ENCODE measurements around the gene KLHDC3.
"Not testable (repeated sequence)": the region's sequence is repeated elsewhere in the genome, so short reads cannot be mapped to it uniquely, and the experiment has no call there.

Gene KLHDC3

DNA sequence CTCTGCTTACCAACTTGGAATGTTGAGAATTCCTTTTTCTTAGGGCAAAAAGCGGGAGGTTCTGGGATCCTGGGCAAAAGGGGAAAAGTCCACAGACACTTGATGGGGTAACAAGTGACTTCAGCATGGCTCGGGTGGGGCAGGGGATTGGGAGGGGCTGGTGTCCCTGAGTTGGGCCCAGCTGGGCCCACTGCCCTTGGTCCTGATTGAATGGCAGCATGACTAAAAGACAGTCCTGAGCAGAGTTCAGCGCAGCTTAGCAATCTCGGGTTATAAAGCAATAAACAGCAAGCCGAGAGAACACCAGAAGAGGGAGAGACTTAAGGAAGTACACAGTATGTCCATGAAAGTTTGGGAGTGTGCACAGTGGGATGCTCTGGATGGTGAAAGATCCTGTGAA is 24.1 kb upstream of the KLHDC3 start:
- no peak for DNase-seq

DNA sequence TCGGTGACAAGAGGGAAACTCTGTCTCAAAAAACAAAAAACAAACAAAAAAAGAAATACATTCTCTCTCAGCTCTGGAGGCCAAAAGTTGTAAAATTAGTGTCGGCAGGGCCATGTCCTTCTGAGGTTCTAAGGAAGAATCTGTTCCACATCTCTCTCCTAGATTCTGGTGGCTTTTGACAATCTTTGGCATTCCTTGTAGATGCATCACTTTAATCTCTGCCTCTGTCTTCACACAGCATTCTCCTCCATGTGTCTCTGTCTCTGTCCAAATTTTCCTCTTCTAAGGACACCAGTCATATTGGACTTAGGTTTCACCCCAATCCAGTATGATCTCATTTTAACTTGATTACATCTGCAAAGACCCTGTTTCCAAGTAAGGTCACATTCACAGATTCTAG is 20.6 kb upstream of the KLHDC3 start:
- DNase-seq, result no peak

GRCh38 chr6:42996513-42996912 is 17.5 kb upstream of the KLHDC3 start:
- DNase-seq, result no peak

GRCh38 chr6:42998205-42998604 is 15.8 kb upstream of the KLHDC3 start:
- not testable (repeated sequence) for DNase-seq

GRCh38 chr6:43001843-43002242 is 12.2 kb upstream of the KLHDC3 start:
- DNase-seq, result no peak

DNA sequence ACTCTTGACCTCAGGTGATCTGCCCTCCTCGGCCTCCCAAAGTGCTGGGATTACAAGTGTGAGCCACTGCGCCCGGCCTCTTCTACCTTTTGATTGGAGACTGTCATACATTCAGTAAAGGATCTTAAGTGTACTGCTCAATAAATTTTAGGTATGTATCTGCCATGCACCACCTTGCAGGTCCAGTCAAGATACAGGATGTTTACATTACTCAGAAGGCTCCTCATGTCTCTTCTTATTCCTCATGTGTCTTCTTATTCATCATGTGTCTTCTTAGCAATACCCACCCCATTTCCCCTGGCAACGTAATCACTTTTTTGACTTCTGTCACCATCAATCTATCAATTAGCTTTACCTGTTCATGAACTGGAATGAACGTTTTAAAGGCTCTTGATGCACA is 8.2 kb upstream of the KLHDC3 start:
- no peak for DNase-seq

DNA sequence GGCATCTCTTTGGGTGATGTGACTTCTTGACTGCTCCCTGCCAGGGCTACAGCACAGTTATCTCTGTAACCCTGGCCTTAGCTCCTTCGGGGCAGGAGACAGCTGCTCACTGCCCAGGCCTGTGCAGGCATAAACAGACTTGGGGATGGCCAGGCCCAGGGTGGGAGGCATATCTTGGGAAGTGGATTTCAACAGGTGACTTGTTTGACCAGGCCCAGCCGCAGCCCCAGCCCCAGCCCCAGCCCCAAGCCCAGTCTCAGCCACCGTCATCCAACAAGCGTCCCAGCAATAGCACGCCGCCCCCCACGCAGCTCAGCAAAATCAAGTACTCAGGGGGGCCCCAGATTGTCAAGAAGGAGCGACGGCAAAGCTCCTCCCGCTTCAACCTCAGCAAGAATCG is 7.8 kb upstream of the KLHDC3 start:
- DNase-seq, result no peak

DNA sequence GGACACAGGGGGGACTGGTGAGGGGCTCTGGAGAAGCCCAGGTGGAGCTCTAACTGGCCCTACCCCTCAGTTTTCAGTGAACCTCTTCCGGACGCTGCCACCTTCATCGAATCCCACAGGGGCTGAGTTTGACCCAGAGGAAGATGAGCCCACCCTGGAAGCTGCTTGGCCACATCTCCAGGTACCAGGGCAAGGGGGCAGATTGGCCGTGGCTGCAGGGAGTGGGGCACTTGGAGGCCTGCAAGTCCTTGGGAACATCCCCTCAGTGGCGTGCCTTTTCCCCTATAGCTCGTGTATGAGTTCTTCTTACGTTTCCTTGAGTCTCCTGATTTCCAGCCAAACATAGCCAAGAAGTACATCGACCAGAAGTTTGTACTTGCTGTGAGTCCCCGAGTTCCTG is 6.9 kb upstream of the KLHDC3 start:
- DNase-seq, result no peak

DNA sequence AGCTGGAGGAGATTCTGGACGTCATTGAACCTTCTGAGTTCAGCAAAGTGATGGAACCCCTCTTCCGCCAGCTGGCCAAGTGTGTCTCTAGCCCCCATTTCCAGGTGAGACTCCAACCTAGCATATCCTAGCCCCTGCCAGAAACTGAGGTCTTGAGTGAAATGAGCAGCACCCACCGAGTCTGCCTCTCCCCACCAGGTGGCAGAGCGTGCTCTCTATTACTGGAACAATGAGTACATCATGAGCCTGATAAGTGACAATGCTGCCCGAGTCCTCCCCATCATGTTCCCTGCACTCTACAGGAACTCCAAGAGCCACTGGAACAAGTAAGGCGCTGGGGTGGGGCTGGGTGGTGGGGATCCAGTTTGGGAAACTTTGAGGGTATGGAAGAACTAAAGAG is 4.9 kb upstream of the KLHDC3 start:
- DNase-seq, result peak in 4 of 6 experiments; percentile 7 to 31 (median 24)

DNA sequence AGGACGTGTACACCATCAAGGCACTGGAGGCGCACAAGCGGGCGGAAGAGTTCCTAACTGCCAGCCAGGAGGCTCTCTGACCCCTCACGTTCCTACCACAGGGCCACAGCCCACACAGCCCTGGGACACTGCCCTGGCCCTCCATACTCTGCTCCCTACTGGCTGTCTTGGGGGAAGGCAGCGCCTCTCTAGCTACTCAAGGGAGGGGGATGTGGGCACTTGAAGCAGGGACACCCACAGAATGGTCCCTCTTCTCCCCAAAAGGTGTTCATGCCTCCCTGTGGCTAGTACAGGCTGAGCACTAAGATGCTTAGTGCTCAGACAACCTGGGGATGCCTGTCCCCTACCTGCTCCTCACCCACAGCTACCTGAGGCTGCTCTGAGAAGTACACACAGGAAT is 2.8 kb upstream of the KLHDC3 start:
- no peak for DNase-seq

GRCh38 chr6:43012364-43012763 is 1.7 kb upstream of the KLHDC3 start:
- no peak for DNase-seq

- peak in 2 of 6 experiments; percentile 67 to 79 for DNase-seq
These were observed 779 bp upstream of the KLHDC3 start for GRCh38 chr6:43013097-43013842.

- DNase-seq, result no peak
These were observed 423 bp downstream of the KLHDC3 start for GRCh38 chr6:43014434-43014909.

DNA sequence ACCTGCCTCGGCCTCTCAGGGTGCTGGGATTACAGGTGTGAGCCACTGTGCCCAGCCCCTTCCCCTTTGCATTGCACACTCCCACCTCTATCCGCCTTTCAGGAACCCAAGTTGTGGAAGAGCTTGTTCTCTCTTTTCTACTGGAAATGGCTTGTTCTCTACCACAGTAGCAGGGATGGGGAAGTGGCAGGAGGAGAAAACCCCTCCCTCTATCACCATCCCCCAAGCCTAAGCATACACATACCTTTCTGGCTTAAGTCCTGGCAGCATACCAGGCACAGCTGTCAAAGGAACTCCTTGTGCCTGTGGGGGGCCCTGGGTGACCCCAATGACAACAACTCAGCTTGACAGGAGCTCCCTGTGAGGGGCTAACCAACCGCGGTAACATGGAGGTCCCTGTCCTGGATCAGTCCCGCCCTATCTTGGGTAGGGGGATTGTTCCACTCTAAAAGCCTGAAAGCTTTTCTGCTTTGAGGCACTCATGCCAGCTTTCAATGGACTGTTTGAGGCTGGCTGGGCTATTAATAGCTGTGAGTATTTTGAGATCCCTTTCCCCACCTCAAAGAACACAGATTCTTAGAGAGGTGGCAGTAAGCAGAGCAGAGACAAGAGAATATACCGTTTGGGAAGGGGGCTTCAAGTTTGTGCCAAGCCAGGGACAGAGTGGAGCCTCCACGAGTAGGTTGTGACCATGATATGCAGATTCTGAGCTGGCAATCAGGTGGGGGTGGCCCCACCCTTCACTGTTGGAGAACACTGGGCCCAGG is 2.3 kb downstream of the KLHDC3 start:
- no peak for DNase-seq

GRCh38 chr6:43016943-43017334 is 2.9 kb downstream of the KLHDC3 start:
- no peak for DNase-seq

GRCh38 chr6:43019152-43019551 is 5.1 kb downstream of the KLHDC3 start:
- DNase-seq, result no peak

DNA sequence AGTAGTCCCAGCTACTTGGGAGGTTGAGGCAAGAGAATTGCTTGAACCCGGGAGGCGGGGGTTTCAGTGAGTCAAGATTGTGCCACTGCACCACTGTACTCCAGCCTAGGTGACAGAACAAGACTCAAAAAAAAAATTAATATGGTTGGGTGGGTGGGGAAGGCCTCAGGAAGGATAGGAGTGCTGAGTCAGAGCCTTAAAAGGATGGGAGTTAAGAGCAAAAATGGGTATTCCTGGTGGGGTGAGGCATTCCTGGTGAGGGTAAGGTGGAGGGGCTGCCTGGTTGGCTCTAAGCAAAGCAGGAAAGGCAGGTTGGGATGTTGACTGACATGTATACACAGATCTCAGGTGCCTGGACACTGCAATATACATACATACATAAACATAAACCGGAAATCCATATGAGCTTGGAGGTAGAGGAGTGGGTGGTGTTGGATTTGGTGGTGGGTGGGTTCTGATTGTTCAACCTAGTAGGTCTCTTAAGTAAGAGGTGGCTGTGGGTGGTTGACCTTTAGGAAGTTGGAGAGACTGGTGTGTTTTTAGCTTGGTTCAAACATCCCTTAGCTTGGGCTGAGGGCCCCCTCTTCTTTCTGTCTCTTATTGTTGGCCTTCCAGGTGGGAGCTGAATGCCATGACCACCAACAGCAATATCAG is 6.1 kb downstream of the KLHDC3 start:
- DNase-seq, result no peak

DNA sequence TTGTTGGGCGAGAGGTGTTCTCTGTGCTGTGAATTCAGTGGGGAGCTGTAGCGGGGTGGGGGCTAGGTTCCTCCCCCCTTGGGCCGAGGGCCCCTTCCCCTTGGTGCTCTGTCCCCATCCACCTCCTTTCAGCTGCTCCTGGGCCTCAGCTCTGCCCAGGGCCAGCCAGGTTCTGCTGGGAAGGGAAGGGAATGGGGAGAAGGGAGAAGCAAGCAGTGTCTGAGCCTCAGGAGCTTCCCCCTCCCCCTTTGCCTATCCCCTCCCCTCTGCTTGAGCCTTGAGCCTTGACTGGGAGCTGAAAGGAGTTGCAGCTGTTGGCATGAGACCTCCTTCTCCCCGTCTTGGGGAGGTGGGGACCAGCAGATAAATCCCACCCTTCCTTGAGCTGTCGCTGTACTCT is 6.8 kb downstream of the KLHDC3 start:
- no peak for DNase-seq

DNA sequence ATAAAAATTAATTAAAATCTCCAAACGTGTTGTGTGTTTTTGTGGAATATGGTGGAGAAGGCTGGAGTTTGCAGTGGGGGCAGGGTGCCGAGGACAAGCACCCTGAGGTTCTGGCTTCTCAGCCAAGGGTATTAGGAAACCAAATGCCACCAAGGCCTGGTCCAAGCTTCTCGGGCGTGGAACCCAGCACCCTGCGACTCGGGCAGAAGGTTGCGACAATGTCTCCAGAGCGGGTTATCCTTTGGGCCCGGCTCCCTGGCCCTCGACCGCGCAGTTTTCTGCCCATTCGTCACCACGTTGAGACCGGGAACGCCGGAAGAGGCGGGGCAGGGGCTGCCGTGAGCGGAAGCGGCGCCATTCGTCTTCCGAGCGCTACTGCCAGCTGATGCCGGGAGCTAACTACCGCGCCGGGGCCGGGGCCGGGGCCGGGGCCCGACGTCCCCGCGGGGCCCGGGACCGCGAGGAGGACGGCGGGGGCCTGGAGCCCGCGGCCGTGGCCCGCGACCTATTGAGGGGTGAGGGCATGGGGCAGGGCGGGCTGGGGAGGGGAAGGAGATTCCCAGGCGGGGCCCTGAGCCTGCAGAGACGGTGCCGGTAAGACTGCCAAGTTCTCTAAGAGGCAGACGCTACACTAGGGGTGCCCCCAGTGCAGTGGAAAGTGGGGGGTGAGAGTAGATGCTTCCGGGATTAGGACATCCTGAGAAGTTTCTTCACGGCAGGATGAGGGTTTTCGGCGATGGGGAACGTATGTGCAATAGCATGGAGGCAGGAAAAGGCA is 7.4 kb downstream of the KLHDC3 start, which contains the start of gene RRP36:
TSS of gene RRP36 (plus strand) at position 354 of the 778 bp plus-strand sequence. CDS start at position 386, 32 bp downstream.
- DNase-seq, result peak; percentile 36 to 57 (median 45)

DNA sequence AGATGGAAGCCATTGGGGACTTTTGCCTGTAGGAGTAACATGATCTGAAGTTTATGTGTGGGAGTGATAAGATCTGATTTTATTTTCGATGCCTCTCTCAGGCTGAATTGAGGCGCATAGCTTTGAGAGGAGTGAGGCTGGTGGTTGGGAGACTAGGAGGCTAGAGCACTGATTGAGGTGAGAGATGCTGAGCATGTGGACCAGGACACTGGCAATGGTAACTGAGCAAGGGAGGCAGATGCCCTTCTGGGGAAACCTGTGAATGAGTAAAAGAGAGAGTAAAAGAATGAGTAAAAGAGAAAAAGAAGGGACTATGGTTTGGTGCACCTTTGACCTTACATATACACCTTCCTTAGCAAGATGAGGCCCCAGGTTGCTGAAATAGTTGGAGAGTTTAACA is 10.4 kb downstream of the KLHDC3 start:
- DNase-seq, result no peak

- no peak for DNase-seq
These were observed 12.3 kb downstream of the KLHDC3 start for GRCh38 chr6:43026365-43026764.

DNA sequence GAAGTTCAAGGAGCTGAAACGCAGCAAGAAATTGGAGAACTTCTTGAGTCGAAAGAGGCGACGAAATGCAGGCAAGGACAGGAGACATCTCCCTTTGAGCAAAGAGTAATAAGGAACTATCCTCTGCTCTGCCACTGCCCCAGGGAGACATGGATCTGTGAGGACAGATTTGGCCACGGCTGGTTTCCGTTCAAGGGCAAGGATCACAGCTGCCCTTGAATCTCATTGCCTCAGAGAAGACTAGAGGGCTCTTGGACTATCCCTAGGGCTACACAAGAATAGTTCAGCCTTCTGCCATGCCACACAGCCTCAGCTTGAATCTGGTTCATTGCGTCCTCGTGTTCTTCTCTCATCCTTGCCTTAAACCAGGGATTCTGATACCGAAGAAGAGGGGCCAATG is 15.1 kb downstream of the KLHDC3 start:
- DNase-seq, result no peak

- DNase-seq, result no peak
These were observed 18.3 kb downstream of the KLHDC3 start for GRCh38 chr6:43032326-43032725.

Measured in stimulated activated naive CD4-positive, alpha-beta T cell (primary cell).